Suprapubic skin (tissue), 4 donors: ENCODE data around the gene MN1.

Experiments used
- EP300 ChIP-seq: sonication (generic); formaldehyde crosslinking; IDR thresholded peaks from one replicate; pipeline ENCODE4 v1.6.1; 2017; ENCODE audit warnings: antibody characterized with exemption
- POLR2A ChIP-seq, 2 donors: fragments of 450-650 bp; IDR thresholded peaks; one replicate each; pipeline ENCODE4 v1.6.1; 2017; ENCODE audit warnings: antibody characterized with exemption in 2 of 2, mild to moderate bottlenecking in 2 of 2, moderate library complexity in 2 of 2
- POLR2AphosphoS5 ChIP-seq, 3 donors: sonication (generic); formaldehyde crosslinking; IDR thresholded peaks; one replicate each; pipeline ENCODE4 v1.6.1; 2017; ENCODE audit warnings: antibody characterized with exemption in 3 of 3
- TF ChIP-seq, protein P1 (sequence below), 2 donors: fragments of 200-600 bp in 1 of 2; fragments of 450-650 bp in 1 of 2; sonication (generic) in 1 of 2; IDR thresholded peaks; one replicate each; pipeline ENCODE4 v1.5.1; 2016 to 2019; ENCODE audit warnings: antibody characterized with exemption in 2 of 2, mild to moderate bottlenecking in 1 of 2, moderate library complexity in 1 of 2

GRCh38 chr22:27750584-27751265 lies 50.8 kb downstream of the MN1 start:
- TF ChIP-seq POLR2AphosphoS5 (IDR thresholded peaks at IDR 0.05): no peak
- TF ChIP-seq, protein P1, sequence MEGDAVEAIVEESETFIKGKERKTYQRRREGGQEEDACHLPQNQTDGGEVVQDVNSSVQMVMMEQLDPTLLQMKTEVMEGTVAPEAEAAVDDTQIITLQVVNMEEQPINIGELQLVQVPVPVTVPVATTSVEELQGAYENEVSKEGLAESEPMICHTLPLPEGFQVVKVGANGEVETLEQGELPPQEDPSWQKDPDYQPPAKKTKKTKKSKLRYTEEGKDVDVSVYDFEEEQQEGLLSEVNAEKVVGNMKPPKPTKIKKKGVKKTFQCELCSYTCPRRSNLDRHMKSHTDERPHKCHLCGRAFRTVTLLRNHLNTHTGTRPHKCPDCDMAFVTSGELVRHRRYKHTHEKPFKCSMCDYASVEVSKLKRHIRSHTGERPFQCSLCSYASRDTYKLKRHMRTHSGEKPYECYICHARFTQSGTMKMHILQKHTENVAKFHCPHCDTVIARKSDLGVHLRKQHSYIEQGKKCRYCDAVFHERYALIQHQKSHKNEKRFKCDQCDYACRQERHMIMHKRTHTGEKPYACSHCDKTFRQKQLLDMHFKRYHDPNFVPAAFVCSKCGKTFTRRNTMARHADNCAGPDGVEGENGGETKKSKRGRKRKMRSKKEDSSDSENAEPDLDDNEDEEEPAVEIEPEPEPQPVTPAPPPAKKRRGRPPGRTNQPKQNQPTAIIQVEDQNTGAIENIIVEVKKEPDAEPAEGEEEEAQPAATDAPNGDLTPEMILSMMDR (IDR thresholded peaks at IDR 0.05): no peak
- no peak for TF ChIP-seq POLR2A (IDR thresholded peaks at IDR 0.05)
- no peak for TF ChIP-seq EP300
